T-helper 1 cell (primary cell): Measurements from ENCODE around the gene MTERF4.

Source experiments
- DNase-seq, 5 donors: peaks; one replicate each; pipeline ENCODE4 v3.0.0-alpha.2; 2012 to 2020

Gene MTERF4

DNA sequence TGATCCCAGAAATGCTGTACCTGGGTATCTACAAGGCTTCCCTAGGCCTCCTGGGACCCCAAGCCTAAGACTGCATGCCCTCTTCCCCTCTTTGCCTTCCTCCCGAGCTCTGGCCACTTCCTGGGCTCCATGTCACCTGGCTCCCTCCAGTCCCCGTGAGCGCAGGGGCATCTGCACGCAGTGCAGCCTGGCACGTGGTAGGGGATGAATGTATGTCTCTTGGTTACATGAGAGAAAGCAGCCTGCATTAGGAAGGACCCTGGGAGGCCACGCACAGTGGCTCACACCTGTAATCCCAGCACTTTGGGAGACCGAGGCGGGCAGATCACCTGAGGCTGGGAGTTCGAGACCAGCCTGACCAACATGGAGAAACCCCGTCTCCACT is 31.3 kb upstream of the MTERF4 start:
- DNase-seq = no peak

DNA sequence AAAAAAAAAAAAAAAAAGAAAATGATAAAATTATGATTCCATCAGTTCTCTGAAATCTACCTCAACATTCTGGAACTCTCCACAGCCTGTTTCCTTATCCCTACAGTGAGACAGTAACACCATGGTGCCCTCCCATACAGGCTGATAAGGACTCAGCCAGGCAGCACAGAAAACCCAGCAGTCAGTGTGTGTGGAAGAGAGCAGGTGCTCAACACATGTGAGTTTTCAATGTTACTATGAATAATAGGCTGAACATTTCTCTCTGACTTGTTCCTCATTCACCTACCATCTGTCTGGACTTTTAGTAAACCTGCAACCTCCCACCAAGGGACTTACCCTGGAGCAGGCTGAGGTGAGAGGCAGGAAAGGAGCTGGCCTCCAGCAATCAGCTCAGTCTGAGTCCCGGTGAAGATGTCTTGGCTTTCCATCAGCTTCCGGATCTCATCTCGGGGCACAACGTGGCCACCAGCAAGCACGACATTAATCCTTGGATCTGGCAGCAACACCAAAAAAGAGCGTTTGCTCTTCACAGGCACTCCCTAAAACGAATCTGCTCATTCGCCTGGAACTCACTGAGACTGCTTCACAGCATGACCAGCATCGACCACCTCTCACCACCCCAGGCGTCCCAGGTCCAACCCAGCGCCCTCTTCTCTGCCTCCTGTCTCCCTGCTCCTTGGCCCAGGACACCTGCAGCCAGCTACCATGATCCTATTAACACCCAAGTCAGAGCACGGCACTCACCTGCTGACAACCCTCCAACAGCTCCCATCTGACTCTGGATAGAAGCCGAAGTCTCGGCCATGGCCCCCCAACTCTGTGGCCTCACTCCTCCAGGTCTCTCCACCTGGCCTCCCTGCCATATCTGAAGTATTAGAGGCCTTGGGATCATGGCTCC is 30.7 kb upstream of the MTERF4 start:
- no peak for DNase-seq

DNA sequence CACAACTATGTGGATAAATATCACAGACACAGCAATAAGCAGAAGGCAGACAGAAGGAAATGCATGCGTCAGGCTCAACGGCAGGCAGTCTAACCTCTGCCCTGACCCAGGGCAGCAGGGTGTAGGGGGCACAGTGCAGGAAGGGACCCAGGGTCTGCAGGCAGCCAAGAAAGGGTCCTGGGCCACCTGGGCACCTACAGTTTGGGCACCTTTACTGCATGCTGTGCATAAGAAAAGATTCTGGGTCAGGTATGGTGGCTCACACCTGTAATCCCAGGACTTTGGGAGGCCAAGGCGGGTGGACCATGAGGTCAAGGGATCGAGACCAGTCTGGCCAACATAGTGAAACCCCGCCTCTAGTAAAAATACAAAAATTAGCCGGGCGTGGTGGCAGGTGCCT is 29.4 kb upstream of the MTERF4 start:
- no peak for DNase-seq

- no peak for DNase-seq
Measured at GRCh38 chr2:241130316-241130715, 28.2 kb upstream of the MTERF4 start.

- no peak for DNase-seq
Measured at GRCh38 chr2:241129086-241129871, 27.2 kb upstream of the MTERF4 start.

GRCh38 chr2:241128266-241128665 is 26.2 kb upstream of the MTERF4 start:
- no peak for DNase-seq

DNA sequence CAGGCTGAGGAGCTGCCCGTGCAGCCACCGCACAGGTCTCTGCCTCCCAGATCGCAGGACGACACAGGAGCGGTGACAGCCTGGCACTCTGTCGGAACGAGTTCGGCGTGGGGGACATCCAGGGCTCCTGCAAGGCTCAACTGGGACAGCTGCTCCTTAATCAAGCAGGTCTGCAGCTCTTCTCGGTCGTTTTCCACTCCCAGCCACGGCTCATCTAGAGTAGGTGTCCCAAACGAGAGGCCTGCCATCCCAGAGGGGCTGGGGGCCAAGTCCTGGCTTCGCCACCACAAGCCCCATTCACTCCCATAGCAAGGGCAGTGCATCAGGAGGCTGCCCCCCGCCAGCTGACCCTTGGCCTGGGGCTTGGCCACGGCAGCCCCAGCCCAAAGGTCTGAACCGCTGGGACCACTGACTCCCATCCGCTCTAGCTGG is 24.7 kb upstream of the MTERF4 start:
- DNase-seq = no peak

DNA sequence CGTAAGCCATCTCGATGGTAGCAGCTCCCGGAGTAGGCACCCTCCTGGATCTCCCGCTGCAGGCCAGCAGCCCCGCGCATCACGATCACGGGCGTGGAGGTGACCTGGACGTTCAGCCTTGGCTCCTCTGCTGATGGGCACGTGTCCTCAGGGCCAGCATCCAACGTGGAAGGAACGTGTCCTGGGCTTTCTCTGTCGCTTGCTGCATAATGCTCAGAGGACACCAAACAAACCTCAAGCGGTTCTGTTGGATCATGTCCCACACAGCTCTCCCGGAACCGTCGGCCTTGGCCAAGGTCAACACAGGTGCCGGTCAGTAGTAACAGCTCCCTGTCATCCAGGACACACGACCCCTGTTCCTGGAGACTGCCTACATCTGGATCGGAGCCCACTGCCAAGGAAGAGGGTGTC is 24.1 kb upstream of the MTERF4 start:
- no peak for DNase-seq

DNA sequence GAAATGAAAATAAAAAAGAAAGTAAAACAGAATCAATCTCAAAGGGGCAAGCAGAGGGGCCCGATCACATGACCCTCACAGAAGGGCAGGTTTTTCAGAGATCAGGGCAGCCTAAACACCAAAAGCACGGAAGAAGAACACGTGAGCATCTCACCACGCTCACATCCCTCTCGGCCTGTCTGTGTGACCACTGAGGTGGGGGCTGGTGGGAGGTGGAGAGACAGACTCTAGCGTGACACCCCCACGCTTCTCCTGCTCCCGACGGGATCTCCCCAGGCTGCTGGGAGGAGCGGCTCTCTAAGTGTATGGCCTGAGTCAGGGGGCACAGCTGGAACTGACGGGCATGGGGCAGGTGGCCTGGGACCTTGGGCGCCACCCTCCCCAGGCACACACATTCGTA is 23.5 kb upstream of the MTERF4 start:
- DNase-seq = no peak

- DNase-seq = peak in 3 of 5 donors; percentile 45 to 65 (median 50)
Measured at GRCh38 chr2:241123816-241124536, 21.9 kb upstream of the MTERF4 start.

DNA sequence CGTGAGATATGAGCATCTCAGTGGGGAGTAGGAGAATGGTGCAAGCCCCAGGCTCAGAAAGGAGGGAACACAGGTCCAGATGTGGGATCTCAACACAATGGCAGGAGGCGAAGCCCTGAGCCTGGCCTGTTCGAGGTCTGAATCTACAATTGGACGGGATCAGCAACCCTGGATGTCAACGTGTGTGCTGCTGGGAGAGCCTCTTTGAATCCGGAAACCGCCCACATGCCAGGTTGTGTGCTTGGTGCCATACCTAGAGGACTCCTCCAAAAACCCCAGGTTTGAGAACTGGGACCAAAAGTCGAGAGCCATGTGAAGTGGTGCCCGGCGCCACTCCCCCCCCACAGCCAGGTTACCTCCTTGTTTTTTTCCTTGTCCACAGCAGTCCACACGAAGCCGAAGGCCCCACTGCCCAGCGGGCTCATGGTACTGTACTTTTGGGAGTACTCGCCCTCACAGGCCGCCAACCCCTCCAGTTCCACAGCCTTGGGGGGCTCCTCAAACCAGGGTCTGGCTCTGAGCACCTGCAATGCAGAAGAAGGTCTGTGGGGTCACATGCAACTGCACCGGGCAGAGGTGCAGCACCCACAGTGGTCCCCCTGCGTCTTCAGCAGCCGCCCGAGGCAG is 20.4 kb upstream of the MTERF4 start:
- no peak for DNase-seq

DNA sequence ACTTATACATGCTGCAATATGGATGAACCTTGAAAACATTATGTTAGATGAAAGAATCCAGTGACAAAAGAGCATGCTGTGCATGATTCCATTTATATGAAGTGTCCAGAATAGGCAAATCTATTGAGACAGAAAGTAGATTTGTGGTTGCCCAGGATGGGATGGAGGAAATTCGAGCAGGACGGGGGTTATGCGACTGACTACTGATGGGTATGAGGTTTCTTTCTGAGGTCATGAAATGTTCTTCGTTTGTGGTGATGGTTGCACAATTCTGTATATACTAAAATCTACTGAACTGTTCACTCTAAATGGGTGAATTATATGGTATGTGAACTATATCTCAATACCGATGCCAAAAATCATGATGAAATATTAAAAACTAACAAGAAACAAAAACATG is 18.9 kb upstream of the MTERF4 start:
- no peak for DNase-seq

DNA sequence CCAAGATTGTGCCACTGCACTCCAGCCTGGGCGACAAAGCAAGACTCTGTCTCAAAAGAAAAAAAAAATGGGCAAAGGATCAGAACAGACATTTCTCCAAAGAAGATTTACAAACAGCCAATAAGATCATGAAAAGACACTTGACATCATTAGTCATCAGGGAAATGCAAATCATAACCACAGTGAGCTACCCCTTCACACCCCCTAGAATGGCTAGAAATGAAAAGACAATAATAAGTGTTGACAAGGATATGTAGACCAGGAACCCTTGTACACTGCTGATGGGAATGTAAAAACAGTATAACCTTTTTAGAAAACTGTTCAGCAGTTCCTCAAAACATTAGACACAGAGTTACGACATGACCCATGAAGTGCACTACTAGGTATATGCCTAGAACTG is 18.4 kb upstream of the MTERF4 start:
- no peak for DNase-seq

DNA sequence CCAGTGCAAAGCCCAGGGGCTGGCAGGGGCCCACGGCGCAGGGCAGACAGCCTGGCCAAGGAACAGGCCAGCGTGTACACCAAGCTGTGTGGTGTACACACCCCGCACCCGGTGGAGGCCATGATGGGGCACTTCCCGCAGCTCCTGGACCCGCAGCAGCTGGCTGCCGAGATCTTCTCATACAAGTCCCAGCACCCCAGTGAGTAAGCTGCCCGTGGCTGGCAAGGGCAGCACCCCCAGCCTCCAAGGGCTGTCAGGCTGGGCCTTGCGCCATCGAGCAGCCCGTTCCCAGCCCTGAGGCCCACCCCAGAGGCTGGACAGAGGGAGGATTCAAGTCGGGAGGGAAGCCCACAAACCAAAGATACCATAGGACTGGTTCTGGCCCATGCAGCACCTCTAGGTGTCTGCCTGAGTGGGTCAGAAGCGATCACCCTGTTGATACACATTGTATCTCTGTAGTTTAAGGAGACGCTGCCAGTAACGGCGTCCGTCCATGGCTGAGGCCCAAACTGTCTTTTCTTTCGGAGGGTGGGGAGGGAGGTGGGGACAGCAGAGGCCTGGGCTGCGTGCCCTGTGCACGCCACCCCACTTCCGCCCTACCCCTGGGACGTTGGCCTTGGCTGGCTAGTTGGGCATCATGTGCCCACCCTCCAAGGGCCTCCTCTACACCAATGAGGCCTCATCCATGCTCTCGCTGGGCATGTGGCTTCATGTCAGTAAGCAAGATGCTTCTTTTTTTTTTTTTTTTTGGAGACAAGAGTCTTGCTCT is 16.8 kb upstream of the MTERF4 start:
- DNase-seq = no peak

DNA sequence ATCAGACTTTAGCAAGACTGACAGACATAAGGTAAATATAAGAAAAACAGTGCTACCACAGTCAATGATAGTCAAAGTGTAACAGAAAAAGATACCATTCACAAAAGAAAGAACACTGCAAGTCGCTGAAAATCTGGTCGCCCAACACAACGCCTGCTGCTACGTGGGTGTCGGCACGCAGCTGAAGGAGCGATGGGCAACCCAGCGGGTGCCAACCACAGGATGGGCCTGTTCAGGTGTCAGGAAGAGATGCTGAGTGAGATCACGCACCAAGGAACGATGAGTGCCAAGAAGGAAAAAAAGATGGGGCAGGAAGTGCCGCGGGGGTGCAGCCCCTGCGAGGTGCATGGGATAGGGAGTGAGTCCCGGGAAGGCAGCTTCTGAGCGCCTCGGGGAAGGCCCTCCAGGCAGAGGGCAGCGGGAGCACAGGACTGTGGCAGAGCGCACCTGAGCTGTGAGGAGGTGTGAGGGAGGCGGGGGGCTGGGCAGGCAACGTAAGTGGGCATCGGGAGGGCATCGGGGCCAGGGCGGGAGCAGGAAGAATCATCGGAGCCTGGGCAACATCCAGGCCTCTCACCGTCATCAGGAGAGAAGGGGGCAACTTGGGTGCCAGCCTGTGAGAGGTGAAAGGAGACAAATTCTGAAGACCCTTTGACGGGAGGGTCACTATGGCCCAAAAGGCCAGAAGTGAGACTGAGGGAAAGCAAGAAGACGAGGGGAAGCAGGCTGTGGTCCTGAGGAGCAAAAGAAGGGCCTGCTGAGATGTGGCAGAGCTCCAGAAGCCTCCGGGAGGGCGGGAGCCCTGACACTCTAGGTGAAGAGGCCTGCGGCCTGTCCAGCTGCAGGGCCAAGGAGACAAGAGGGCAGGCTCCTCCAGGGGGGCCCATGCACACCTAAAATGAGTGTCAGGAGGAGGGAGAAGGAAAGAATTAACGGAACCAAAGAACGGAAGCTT is 14.8 kb upstream of the MTERF4 start:
- DNase-seq = no peak

GRCh38 chr2:241115361-241115760 is 13.3 kb upstream of the MTERF4 start:
- DNase-seq = no peak

DNA sequence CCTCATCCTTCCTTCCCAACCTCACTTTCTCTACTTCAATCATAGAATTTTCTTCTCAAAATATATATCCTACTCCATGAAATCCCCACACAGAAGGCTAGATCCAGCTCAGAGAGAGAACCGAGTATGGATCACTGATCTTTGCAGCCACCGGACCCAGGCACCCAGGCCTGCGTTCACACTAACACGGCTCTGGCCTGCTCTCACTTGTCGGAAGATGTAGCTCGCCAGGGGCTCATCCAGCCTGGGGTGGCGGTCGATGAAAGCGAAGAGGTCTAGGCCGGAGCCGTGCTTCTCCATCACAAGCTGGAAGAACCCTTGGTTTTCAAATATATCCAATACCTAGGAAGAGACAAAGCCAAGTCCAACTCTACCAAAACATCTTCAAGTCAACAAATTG is 12.7 kb upstream of the MTERF4 start:
- no peak for DNase-seq

GRCh38 chr2:241112592-241112991 is 10.5 kb upstream of the MTERF4 start:
- peak in 2 of 5 donors; percentile 27 to 40 for DNase-seq

- no peak for DNase-seq
Measured at GRCh38 chr2:241112046-241112445, 10.0 kb upstream of the MTERF4 start.

GRCh38 chr2:241111440-241111805 is 9.3 kb upstream of the MTERF4 start:
- DNase-seq = peak in 1 of 5 donors; percentile 30
